CD4-positive, alpha-beta memory T cell (primary cell): ENCODE measurements around the gene LITAF. TPM values are rescaled to one million over a fixed set of nuclear protein-coding genes. Genes with fewer than 3 reads are reported as not detected.

Experiments
- CTCF ChIA-PET: fragments of 350-600 bp; sonication (Branson Sonifier 250); formaldehyde crosslinking; loops from one replicate; lab custom pipeline; 2021; ENCODE audit warnings: inconsistent platforms; ENCODE audit not compliant: partially characterized antibody; lab: Charles Lee
- POLR2A ChIA-PET: fragments of 350-600 bp; sonication (Branson Sonifier 250); formaldehyde crosslinking; loops from one replicate; lab custom pipeline; 2021; ENCODE audit not compliant: partially characterized antibody; lab: Charles Lee
- DNase-seq, 5 donors: peaks; one replicate each; pipeline versions ENCODE4 v3.0.0 to v3.0.0-alpha.2; 2020 to 2022; ENCODE audit warnings: mixed read lengths in 1 of 5
- H3K27ac ChIP-seq: one replicate; pipeline ENCODE4 v1.7.0; 2013; ENCODE audit warnings: low read depth, low read length
- H3K27me3 ChIP-seq: 2 replicates; pipeline ENCODE4 v1.7.0; 2013; ENCODE audit warnings: mild to moderate bottlenecking, low read length, moderate library complexity; ENCODE audit not compliant: insufficient read depth
- H3K36me3 ChIP-seq: 2 replicates; pipeline ENCODE4 v1.7.0; 2013; ENCODE audit warnings: mild to moderate bottlenecking, low read length, moderate library complexity; ENCODE audit not compliant: insufficient read depth
- H3K4me1 ChIP-seq: 2 replicates; pipeline ENCODE4 v1.7.0; 2013; ENCODE audit warnings: mild to moderate bottlenecking, low read length, moderate library complexity; ENCODE audit not compliant: insufficient read depth
- H3K4me3 ChIP-seq, 2 donors: one replicate each; pipeline ENCODE4 v1.7.0; 2013; ENCODE audit warnings: low read length in 2 of 2, mild to moderate bottlenecking in 1 of 2
- H3K9me3 ChIP-seq, 2 donors: one replicate each; pipeline ENCODE4 v1.7.0; 2013; ENCODE audit warnings: low read length in 2 of 2, control low read depth in 1 of 2; ENCODE audit not compliant: control insufficient read depth in 1 of 2
- H3K27ac Mint-ChIP-seq, 7 donors: one replicate each; pipeline ENCODE4 v1.8.0; 2020 to 2021; ENCODE audit warnings: mixed read lengths in 7 of 7, mild to moderate bottlenecking in 6 of 7, inconsistent platforms in 3 of 7, moderate library complexity in 3 of 7
- H3K27me3 Mint-ChIP-seq, 2 donors: one replicate each; pipeline ENCODE4 v1.8.0; 2020 to 2021; ENCODE audit warnings: mixed read lengths in 2 of 2
- H3K36me3 Mint-ChIP-seq, 2 donors: one replicate each; pipeline ENCODE4 v1.8.0; 2020 to 2021; ENCODE audit warnings: mixed read lengths in 2 of 2, inconsistent platforms in 1 of 2, mild to moderate bottlenecking in 1 of 2
- H3K4me1 Mint-ChIP-seq, 4 donors: one replicate each; pipeline ENCODE4 v1.8.0; 2020 to 2021; ENCODE audit warnings: mixed read lengths in 4 of 4, mild to moderate bottlenecking in 1 of 4
- H3K4me3 Mint-ChIP-seq, 8 donors: one replicate each; pipeline ENCODE4 v1.8.0; 2020 to 2021; ENCODE audit warnings: mixed read lengths in 8 of 8, mild to moderate bottlenecking in 7 of 8, moderate library complexity in 6 of 8, inconsistent platforms in 3 of 8
- H3K9me3 Mint-ChIP-seq, 8 donors: one replicate each; pipeline ENCODE4 v1.8.0; 2020 to 2021; ENCODE audit warnings: mixed read lengths in 8 of 8, mild to moderate bottlenecking in 5 of 8, inconsistent platforms in 3 of 8, moderate library complexity in 1 of 8
- intact Hi-C: fragments of 100-400 bp; cut with micrococcal nuclease; formaldehyde crosslinking; loops from one replicate; pipeline ENCODE4 v1.15.1; 2023
- polyA plus RNA-seq, 2 donors: library from polyadenylated mRNA; unstranded; fragments of 300-500 nt; fragmentation: Illumina TruSeq; gene quantifications; one replicate each; pipeline ENCODE4 v1.2.3, GENCODE V29; 2021
- total RNA-seq, 2 experiments: library from RNA; stranded (reverse); gene quantifications; one replicate each; pipeline ENCODE4 v1.2.3, GENCODE V29; 2021

The LITAF gene
- total and polyA plus RNA-seq, 4 experiments from 2014 or later: 155 to 496 (median 250) TPM

DNA sequence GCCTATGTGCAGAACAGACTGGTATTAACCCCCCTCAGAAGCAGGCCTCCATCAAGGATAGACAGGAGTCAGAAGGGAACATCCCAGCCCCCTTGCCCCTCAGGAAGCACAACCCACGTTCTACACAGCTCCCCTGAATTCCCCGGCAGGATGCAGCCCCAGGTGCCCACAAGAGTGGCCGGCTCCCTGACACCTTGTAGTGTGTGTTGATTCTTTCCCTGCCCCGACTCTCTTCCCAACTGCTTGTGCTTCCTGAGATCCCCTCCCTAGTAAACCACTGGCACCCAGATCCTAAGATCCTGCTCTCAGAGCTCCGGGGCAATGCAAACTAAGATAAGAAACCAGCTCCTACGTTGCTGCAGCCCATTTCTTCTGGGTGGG is 34.8 kb upstream of the LITAF start:
- no peak for DNase-seq
- CTCF ChIA-PET: interaction anchor here (0.7 to 5.0 kb wide), 13 partner anchors 9 to 93 kb away, joined by 3 to 32 read pairs (median 5); no protein-coding TSS in a partner anchor
- peaks cover 84% of the 10 kb centered on the region for H3K4me1 ChIP-seq
- Mint-ChIP-seq H3K9me3 (peaks cover 0 to 4% (median 0%) of the 10 kb centered on the region in 8 donors), H3K4me3 (peak overlapping the region; percentile 81 to 89 (median 84)), H3K36me3 (no peaks in the 10 kb centered on the region), H3K27me3 (no peaks in the 10 kb centered on the region), H3K27ac (peak overlapping the region; percentile 91 to 97 (median 96)), H3K4me1 (peaks cover 34 to 78% (median 59%) of the 10 kb centered on the region in 4 donors)
- intact Hi-C loops: no loop called here
- peak overlapping the region in 1 of 2 donors; percentile 36 for H3K4me3 ChIP-seq
- H3K36me3 ChIP-seq: no peaks in the 10 kb centered on the region
- H3K27me3 ChIP-seq: no peaks in the 10 kb centered on the region
- no peaks in the 10 kb centered on the region for H3K9me3 ChIP-seq
- POLR2A ChIA-PET: interaction anchor here (0.6 to 9.1 kb wide), 22 partner anchors 8 to 369 kb away, joined by 3 to 175 read pairs (median 6); partner anchors contain the start of genes LITAF, SNN, SOCS1 and TXNDC11
- H3K27ac ChIP-seq: peak overlapping the region; percentile 58

DNA sequence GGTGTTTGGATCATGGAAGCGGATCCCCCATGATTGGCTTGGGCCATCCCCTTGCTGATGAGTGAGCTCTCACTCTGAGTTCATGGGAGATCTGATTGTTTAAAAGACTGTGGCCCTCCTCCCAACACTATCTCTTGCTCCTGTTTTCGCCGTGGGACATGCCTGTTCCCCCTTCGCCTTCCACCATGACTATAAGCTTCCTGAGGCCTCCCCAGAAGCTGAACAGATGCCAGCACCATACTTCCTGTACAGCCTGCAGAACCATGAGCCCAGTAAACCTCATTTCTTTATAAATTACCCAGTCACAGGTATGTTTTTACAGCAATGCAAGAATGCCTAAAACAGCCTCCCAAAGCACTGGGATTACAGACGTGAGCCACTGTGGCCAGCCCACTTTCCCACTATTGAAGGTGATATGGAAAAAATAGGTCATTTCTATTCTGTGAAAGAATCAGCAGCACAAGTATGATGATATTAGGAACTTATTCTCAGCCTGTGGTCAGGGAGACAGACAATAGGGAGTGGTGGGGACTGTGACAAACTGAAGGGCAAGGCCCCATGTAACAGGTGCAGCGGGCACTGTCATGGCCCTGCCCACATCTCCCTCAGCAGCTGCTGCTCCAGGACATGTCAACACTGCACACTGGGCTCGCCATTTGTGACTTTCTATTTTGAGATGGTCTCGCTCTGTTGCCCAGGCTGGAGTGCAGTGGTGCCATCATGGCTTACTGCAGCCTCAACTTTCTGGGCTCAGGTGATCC is 33.7 kb upstream of the LITAF start:
- peak overlapping the region; percentile 88 to 97 (median 91) for H3K27ac Mint-ChIP-seq
- Histone ChIP-seq H3K36me3 (no peaks in the 10 kb centered on the region), H3K9me3 (no peaks in the 10 kb centered on the region), H3K27me3 (no peaks in the 10 kb centered on the region), H3K4me3 (no peak overlapping the region), H3K27ac (no peak overlapping the region), H3K4me1 (peaks cover 83% of the 10 kb centered on the region)
- H3K36me3 Mint-ChIP-seq: no peaks in the 10 kb centered on the region
- H3K4me3 Mint-ChIP-seq: peak overlapping the region in 7 of 8 donors; percentile 57 to 88 (median 77)
- peaks cover 0 to 4% (median 0%) of the 10 kb centered on the region in 8 donors for H3K9me3 Mint-ChIP-seq
- H3K27me3 Mint-ChIP-seq: no peaks in the 10 kb centered on the region
- intact Hi-C loops: no loop called here
- ChIA-PET CTCF (interaction anchor here (1.2 to 5.0 kb wide), 5 partner anchors 20 to 88 kb away, joined by 3 to 32 read pairs (median 4); no protein-coding TSS in a partner anchor), POLR2A (interaction anchor here (0.6 to 9.1 kb wide), 12 partner anchors 9 to 519 kb away, joined by 3 to 175 read pairs (median 8); partner anchors contain the start of genes LITAF, SNN and TXNDC11)
- peaks cover 34 to 68% (median 55%) of the 10 kb centered on the region in 4 donors for H3K4me1 Mint-ChIP-seq
- no peak for DNase-seq

DNA sequence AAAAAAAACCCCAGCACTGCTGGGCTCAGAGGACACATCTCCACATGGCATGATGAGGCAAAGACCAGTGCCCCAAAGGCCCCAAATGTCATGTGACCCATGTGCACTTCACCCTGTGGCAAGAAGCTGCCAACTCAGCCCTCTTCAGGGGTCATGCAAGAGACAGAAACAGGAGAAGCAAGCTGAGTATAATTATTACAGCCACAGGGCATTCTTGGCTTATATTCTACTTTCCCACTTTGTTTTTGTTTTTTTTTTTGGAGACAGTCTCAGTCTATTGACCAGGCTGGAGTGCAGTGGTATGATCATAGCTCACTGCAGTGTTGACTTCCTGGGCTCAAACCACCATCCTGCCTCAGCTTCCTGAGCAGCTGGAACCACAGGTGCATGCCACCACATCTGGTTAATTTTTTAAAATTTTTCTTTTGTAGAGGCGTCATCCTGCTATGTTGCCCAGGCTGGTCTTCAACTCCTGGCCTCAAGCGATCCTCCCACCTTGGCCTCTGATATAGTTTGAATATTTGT is 32.7 kb upstream of the LITAF start:
- Mint-ChIP-seq H3K4me3 (peak overlapping the region; percentile 20 to 83 (median 72)), H3K4me1 (peaks cover 32 to 66% (median 51%) of the 10 kb centered on the region in 4 donors), H3K36me3 (no peaks in the 10 kb centered on the region), H3K27me3 (no peaks in the 10 kb centered on the region), H3K27ac (peak overlapping the region; percentile 75 to 97 (median 93)), H3K9me3 (peaks cover 0 to 4% (median 0%) of the 10 kb centered on the region in 8 donors)
- peak overlapping the region in 1 of 2 donors; percentile 25 for H3K4me3 ChIP-seq
- no peaks in the 10 kb centered on the region for H3K36me3 ChIP-seq
- intact Hi-C loops: loop anchor here (1.0 kb wide), 1 partner anchor 59 kb away; no protein-coding TSS in a partner anchor
- peaks cover 73% of the 10 kb centered on the region for H3K4me1 ChIP-seq
- ChIA-PET CTCF (interaction anchor here (1.1 to 2.5 kb wide), 5 partner anchors 22 to 88 kb away, joined by 3 to 11 read pairs (median 4); no protein-coding TSS in a partner anchor), POLR2A (interaction anchor here (0.8 to 9.1 kb wide), 16 partner anchors 9 to 124 kb away, joined by 3 to 175 read pairs (median 5); partner anchors contain the start of genes LITAF, SNN and TXNDC11)
- no peaks in the 10 kb centered on the region for H3K9me3 ChIP-seq
- no peaks in the 10 kb centered on the region for H3K27me3 ChIP-seq
- DNase-seq: peak; percentile 42 to 60 (median 57)
- peak overlapping the region; percentile 29 for H3K27ac ChIP-seq

DNA sequence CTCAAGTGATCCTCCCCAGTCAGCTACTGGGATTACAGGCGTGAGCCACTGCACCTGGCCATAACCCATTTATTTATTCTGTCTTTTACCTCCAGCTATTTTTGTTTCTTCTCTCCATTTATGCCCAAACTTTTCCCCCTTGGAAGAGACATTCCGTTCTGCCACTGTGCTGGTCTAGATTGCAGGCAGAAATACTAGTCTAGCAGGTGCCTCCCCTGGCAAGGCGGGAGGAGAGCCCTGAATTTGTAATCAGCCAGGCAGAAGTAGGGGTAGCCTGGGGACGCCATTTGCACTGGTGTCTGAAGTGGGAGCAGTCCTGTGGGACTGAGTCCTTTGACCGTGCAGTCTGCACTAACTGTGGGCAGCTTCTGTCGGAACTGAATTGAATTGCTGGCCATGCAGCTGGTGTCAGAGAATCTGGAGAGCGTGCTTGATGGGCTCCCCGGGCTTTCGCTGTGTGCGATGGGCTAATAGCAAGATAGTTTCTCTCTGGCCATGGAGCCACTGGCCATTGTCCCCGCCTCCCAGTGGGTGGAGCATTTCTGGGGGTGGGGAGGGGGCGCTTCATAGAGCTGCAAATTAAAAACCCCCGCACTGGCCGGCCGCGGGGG is 31.5 kb upstream of the LITAF start:
- Histone ChIP-seq H3K27me3 (no peaks in the 10 kb centered on the region), H3K27ac (no peak overlapping the region), H3K4me1 (peaks cover 70% of the 10 kb centered on the region), H3K4me3 (no peak overlapping the region), H3K9me3 (no peaks in the 10 kb centered on the region), H3K36me3 (no peaks in the 10 kb centered on the region)
- peaks cover 30 to 70% (median 53%) of the 10 kb centered on the region in 4 donors for H3K4me1 Mint-ChIP-seq
- H3K36me3 Mint-ChIP-seq: no peaks in the 10 kb centered on the region
- H3K27me3 Mint-ChIP-seq: no peaks in the 10 kb centered on the region
- peak overlapping the region in 4 of 8 donors; percentile 15 to 48 (median 33) for H3K4me3 Mint-ChIP-seq
- no peak for DNase-seq
- peaks cover 0 to 4% (median 0%) of the 10 kb centered on the region in 8 donors for H3K9me3 Mint-ChIP-seq
- CTCF ChIA-PET: interaction anchor here (1.0 to 2.5 kb wide), 6 partner anchors 23 to 86 kb away, joined by 3 to 11 read pairs (median 4); partner anchors contain the start of gene LITAF
- POLR2A ChIA-PET: interaction anchor here (0.6 to 9.1 kb wide), 7 partner anchors 11 to 125 kb away, joined by 3 to 175 read pairs (median 6); partner anchors contain the start of genes LITAF and TXNDC11
- intact Hi-C loops: no loop called here
- peak overlapping the region; percentile 29 to 95 (median 76) for H3K27ac Mint-ChIP-seq

DNA sequence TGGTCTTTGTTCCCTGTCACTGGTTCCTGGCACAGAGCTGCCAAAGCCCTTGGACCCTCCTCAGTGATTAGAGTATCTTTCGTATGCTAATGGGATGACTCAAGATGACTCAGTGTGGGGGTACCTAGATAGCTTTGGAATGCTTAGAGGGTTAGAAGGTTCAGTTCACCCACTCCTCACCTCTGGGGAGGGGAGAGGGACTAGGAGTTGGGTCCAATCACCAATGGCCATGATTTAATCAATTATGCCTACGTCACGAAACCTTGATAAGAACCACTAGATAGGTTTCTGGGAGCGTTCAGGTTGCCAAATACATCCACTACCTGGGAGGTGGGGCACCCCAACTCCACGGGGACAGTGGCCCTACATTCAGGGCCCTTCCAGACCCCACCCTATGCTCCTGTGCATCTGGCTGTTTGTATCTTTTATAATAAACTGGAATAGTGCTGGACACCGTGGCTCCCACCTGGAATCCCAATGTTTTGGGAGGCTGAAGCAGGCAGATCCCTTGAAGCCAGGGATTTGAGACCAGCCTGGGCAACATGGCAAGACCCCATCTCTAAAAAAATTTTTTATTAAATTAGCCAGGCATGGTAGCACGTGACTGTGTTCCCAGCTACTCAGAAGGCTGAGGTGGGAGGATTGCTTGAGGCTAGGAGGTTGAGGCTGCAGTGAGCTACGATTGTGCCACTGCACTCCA is 29.2 kb upstream of the LITAF start:
- H3K27ac Mint-ChIP-seq: peak overlapping the region in 1 of 7 donors; percentile 32
- no peak for DNase-seq
- Histone ChIP-seq H3K4me1 (peaks cover 47% of the 10 kb centered on the region), H3K9me3 (no peaks in the 10 kb centered on the region), H3K27ac (no peak overlapping the region), H3K36me3 (no peaks in the 10 kb centered on the region), H3K27me3 (no peaks in the 10 kb centered on the region), H3K4me3 (no peak overlapping the region)
- no peak overlapping the region for H3K4me3 Mint-ChIP-seq
- intact Hi-C loops: no loop called here
- no peaks in the 10 kb centered on the region for H3K27me3 Mint-ChIP-seq
- peaks cover 0 to 4% (median 0%) of the 10 kb centered on the region in 8 donors for H3K9me3 Mint-ChIP-seq
- ChIA-PET POLR2A (interaction anchor here (1.2 to 3.0 kb wide), 2 partner anchors 29 to 57 kb away, joined by 3 to 17 read pairs; partner anchors contain the start of gene LITAF), CTCF (interaction anchor here (0.6 to 2.9 kb wide), 3 partner anchors 25 to 114 kb away, joined by 4 to 12 read pairs (median 9); no protein-coding TSS in a partner anchor)
- H3K36me3 Mint-ChIP-seq: no peaks in the 10 kb centered on the region
- peaks cover 18 to 53% (median 37%) of the 10 kb centered on the region in 4 donors for H3K4me1 Mint-ChIP-seq

DNA sequence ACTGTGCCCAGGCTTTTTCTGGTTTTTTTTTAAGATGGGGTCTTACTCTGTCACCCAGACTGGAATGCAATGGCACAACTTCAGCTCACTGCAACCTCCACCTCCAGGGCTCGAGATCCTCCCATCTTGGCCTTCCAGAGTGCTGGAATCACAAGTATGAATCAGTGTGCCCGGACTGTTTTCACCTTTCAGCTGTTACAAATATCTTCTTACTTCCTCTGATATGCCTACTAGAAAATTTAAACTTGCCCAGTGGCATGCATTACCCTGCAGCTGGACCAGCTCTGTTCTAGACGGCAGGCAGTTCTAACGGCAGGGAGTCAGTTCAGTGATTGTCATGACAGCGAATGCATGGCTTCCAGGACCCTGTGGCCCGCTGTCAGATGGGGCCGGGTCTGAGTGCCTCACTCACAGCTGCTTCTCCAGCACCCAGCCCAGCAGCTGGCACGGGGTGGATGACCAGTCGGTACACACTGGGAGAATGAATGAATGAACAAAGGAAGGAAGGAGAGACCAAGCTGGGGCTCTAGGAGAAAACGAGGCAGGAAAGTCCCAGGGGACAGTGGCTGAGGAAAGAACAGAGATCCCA is 28.0 kb upstream of the LITAF start:
- H3K4me1 Mint-ChIP-seq: peaks cover 14 to 41% (median 29%) of the 10 kb centered on the region in 4 donors
- POLR2A ChIA-PET: interaction anchor here (0.9 to 3.0 kb wide), 2 partner anchors 25 to 28 kb away, joined by 3 to 17 read pairs; partner anchors contain the start of gene LITAF
- Histone ChIP-seq H3K36me3 (no peaks in the 10 kb centered on the region), H3K27ac (no peak overlapping the region), H3K9me3 (no peaks in the 10 kb centered on the region), H3K4me1 (peaks cover 35% of the 10 kb centered on the region), H3K4me3 (no peak overlapping the region), H3K27me3 (no peaks in the 10 kb centered on the region)
- no peak for DNase-seq
- H3K36me3 Mint-ChIP-seq: no peaks in the 10 kb centered on the region
- H3K4me3 Mint-ChIP-seq: peak overlapping the region in 1 of 8 donors; percentile 37
- intact Hi-C loops: no loop called here
- CTCF ChIA-PET: interaction anchor here (0.7 to 2.9 kb wide), 3 partner anchors 26 to 85 kb away, joined by 3 to 12 read pairs (median 9); no protein-coding TSS in a partner anchor
- H3K27ac Mint-ChIP-seq: peak overlapping the region in 1 of 7 donors; percentile 9
- no peaks in the 10 kb centered on the region for H3K9me3 Mint-ChIP-seq
- no peaks in the 10 kb centered on the region for H3K27me3 Mint-ChIP-seq
